ENCODE data around the gene LMTK3.

The LMTK3 gene

DNA sequence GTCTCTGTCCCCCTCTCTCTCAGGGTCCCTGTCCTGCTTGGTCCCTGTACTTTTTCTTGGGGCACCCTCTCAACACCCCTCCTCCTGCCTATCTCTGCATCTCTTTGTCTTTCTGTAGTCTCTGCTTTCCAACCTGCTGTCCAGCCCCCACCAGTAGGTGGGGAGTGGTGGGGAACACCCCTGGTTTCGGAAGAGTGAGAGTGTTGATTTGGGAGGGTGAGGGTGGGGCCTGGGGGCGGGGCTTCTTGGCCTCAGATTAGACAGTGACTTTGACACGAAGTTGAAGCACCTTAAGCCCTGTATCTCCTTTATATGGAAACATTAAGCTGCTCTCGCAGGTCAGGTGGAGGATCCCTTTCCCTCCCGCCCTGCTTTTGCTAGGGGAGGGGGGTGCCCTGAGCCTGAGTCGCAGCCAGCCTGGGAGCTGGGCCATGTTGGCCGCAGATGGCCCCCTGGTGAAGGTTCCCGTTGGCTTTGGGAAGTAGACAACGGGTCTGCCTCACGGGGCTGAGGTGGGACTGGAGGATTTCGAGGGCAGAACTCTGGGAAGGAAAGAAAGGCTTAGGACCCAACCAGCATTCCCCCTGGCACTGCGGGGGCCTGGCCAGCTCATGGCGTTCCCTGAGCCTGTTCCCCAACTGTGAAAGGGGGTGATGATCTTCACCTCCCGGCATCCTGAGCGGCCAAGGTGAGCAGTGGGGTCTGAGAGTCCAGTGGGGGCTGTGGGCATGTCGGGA, 56.3 kb downstream of the LMTK3 start, which contains the start of gene KCNJ14:
TSS of gene KCNJ14 (plus strand) at position 404 of the 737 bp plus-strand sequence. CDS start 6,151 bp downstream, outside the sequence.
- DNase-seq (ENCODE audit: low read depth) = no peak
- no peak within 1 kb of the TSS for H3K4me3 ChIP-seq (ENCODE audit: low read depth, low read length)

DNA sequence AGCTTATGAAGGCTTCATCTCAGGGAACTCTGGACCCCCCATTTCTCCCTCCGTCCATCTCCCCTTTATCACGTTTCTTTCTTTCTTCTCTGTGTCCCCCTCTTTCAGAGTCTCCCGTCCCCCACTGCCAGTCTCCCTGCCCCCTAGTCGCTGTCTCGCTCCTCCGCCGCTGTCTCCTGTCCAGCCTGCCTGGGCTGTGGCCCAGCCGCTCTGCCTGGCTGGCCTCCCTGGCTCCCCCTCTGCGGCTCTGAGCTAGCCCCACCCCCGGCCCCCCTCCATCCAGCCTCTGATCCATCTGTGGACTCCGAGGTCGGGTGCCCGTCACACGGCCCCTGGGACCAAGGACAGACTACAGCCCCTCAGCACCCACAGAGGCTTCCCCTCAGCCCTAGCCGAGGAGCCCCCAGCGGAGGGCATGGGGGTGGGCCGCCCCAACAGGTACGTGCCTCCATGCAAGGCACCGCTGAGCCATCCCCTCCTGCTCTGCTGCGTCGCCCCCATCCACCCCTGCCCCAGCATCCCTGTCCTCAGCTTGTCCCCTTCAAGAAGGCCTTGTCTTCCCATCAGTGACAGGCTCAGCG, 57.4 kb downstream of the LMTK3 start:
- DNase-seq (ENCODE audit: low read depth) = no peak
- no peak overlapping the region for H3K4me3 ChIP-seq (ENCODE audit: low read depth, low read length)

DNA sequence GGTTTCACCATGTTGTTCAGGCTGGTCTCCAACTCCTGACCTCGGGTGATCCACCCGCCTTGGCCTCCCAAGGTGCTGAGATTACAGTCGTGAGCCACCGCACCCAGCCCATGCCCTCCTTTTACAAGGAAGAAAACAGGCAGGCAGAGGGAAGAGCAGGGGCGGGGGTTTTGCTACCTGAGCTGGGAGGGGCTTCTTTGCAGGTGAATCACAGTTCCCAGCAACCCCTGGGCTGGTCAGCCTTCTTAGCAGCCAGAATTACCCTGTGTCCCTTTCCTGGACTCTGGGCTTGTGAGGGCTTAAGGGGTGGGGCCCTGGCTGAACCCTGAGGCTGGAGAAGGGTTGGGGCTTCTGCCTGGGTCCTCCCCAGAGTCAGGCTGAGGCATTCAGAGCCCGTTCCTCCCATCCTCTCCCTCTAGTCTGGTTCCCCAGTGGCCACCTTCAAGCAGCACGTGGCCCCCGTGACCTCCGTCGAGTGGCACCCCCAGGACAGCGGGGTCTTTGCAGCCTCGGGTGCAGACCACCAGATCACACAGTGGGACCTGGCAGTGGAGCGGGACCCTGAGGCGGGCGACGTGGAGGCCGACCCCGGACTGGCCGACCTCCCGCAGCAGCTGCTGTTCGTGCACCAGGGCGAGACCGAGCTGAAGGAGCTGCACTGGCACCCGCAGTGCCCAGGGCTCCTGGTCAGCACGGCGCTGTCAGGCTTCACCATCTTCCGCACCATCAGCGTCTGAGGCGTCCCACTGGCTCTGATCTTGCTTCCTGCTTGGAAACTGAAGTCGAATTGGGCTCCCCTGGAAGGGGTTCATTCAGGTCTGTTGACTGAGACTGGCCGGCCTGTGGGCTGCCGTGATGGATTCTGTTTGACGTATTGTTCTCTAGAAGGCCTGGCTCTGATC, 59.1 kb downstream of the LMTK3 start:
- DNase-seq (ENCODE audit: low read depth) = no peak
- H3K4me3 ChIP-seq (ENCODE audit: low read depth, low read length) = no peak overlapping the region

DNA sequence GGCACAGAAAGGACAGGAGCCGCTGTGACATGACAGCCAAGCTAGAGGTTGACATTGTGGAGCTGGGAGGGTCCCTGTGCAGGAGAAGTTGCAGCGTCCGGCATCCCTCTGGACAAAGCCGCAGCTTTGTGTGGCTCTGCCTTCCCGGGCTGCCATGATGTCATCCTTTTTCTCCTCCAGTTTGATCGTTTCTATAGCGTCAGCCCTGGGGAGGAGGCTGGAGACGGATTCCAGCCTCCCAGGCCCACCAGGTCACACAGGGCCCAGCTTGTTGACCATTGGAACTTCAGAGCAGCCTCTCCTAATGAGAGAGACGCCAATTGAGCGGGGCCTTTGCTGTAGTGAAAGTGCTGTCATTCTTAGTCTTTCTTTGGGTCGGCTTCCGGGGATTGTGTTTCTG, 60.0 kb downstream of the LMTK3 start:
- H3K4me3 ChIP-seq (ENCODE audit: low read depth, low read length) = no peak overlapping the region
- DNase-seq (ENCODE audit: low read depth) = no peak

DNA sequence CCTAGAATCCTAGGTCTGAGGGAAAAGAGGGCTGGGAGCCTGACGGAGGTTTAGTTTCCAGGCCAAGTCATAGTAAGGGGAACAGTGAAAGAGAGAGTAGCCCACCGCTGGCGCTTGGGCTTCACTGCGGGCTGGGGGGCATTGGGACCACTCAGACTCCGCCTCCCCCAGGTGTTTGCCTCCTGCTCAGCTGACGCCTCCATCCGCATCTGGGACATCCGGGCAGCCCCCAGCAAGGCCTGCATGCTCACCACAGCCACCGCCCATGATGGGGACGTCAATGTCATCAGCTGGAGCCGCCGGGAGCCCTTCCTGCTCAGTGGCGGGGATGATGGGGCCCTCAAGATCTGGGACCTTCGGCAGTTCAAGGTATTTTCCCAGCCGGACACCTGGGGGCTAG, 60.8 kb downstream of the LMTK3 start:
- DNase-seq (ENCODE audit: low read depth) = no peak
- no peak overlapping the region for H3K4me3 ChIP-seq (ENCODE audit: low read depth, low read length)

DNA sequence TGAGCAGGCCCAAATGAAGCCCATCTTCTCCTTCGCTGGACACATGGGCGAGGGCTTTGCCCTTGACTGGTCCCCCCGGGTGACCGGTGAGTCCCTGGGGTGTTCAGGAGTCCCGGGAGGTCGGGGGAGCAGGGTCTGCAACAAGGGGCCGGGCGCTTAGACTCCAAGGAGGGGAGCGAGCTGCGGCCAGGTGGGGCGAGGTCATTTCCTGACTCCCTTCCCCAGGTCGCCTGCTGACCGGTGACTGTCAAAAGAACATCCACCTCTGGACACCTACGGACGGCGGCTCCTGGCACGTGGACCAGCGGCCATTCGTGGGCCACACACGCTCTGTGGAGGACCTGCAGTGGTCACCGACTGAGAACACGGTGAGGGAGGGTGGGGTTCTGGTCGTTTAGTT, 61.2 kb downstream of the LMTK3 start:
- DNase-seq (ENCODE audit: low read depth) = no peak
- H3K4me3 ChIP-seq (ENCODE audit: low read depth, low read length) = no peak overlapping the region

DNA sequence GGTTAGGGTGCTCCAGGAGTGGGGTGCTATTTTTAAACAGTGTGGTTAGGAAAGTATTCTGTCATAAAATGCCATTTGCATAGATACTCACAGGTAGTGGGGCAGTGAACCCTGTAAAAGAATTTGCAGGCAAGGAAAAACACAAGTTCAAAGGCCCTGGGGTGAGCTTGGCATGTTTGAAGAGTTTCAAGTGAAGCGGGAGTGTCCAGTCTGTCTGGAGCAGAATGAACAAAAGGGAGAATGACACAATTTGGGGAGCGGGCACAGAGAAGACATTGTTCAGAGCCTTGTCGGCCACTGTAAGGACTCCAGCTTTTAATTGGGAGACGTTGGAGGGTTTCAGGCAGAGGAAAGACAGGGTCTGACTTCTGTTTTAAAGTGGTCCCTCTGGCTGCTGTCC, 63.1 kb downstream of the LMTK3 start:
- H3K4me3 ChIP-seq (ENCODE audit: low read depth, low read length) = no peak overlapping the region
- no peak for DNase-seq (ENCODE audit: low read depth)

DNA sequence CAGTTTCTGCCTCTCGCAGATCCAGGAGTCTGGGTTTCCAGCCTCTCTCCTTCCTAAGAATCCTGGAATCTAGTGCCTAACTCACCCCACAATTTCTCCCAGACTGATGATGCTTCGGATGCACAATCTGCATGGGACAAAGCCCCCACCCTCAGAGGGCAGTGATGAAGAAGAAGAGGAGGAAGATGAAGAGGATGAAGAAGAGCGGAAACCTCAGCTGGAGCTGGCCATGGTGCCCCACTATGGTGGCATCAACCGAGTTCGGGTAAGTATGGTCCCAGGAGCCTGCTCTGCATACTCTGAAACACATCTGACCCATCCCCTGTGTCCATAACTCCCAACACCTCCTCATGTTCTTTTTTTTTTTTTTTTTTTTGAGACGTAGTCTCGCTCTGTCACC, 65.1 kb downstream of the LMTK3 start:
- H3K4me3 ChIP-seq (ENCODE audit: low read depth, low read length) = peak overlapping the region; percentile 89
- DNase-seq (ENCODE audit: low read depth) = no peak

DNA sequence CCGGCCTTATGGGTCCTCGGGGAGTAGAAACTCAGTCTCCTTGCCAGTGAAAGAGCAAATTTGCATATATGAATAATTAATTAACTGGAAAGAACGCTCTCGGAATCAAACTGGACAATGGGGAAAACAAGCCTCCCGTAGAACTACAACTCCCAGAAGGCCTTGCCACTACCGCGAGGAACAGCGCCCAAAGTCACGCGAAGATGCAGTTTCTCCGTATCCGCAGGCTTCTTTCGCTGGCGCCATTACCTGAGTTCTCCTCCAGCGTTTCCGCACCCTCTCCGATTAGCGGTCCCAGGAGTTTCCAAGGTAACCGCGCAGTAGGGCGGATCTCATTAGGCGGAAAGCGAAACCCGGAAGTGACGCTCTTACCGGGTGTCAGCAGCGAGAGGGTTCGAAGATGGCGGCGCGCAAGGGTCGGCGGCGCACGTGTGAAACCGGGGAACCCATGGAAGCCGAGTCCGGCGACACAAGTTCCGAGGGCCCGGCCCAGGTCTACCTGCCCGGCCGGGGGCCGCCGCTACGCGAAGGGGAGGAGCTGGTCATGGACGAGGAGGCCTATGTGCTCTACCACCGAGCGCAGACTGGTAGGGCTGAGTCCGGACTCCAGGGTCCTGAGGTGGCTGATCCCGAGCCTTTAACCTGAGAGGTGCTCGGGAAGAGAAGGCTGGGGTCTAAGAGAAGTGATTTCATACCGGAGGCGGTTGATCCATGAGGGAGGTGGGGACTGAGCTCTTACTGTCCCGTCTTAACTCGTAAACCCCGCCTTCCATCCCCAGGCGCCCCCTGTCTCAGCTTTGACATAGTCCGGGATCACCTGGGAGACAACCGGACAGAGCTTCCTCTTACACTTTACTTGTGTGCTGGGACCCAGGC, 65.8 kb downstream of the LMTK3 start, which contains the start of gene GRWD1:
TSS of gene GRWD1 (plus strand) at position 378 of the 876 bp plus-strand sequence. CDS start at position 401, 23 bp downstream.
- DNase-seq (ENCODE audit: low read depth) = peak; percentile 73
- H3K4me3 ChIP-seq (ENCODE audit: low read depth, low read length) = peak within 1 kb of the TSS; percentile 89

DNA sequence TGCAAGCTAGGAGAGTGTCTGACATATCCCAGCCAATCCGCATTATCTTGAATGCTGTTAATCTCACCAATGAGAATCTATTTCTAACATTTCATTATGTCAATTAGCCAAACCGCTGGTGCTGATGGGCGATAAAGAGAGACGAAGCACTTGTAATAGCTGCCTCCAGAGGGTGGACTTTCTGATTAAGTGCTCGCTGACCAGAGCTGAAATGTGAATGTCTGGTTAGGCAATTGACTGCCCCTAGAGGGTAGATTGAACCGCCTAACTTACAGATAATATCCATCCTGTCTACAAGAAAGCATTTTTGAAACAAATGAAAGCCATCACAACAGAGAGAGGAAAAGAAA, 66.4 kb downstream of the LMTK3 start:
- peak; percentile 85 for DNase-seq (ENCODE audit: low read depth)
- peak overlapping the region; percentile 89 for H3K4me3 ChIP-seq (ENCODE audit: low read depth, low read length)

DNA sequence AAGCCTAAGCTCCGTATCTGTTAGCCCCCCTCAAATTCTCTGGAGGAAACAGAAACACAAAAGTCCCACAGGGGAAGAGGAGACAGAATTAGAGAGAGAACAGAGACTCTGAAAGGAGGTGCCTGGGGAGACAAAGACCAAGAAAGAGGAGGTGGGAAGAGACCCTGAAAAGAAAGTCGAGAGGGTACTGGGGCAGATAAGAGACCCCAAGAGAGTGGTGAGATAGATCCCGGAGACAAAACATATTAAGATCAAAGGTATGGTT, 66.8 kb downstream of the LMTK3 start:
- no peak for DNase-seq (ENCODE audit: low read depth)
- H3K4me3 ChIP-seq (ENCODE audit: low read depth, low read length) = peak overlapping the region; percentile 89

DNA sequence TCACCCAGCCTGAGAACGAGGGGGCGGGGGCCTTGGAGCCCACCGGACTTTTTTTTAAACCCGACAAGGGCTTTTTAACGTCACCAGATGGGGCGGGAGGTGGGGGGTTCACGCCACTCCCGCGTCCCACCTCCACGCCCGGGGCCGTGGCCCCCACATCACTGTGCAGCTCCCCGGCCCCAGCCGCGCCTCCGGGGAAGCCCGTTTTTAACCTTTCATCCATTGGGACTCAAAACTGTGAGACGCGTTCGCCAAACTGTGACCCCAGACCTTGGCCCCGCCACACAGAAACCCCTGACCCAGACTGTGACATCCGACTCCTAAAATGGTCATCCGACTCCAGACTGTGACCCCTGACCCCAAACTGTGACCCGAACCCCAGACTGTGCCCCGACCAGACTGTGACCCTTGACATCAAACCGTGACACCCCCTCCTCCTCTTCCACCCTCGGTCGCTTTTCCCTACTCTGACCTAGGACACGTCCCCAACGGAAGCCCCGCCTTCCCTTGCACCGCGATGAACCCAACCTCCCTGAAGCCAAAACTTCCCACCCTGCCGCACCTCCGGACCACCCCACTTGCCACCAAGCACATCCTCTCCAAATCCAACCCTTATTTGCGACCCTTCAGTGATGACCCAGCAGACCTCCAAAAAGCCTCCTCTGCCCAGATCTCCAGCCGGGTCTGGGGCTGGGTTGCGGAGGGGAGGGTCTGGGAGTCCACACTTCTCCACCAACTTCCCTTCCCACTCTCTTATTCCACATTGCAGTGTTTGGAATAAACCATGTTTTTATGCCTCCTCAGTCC, 67.3 kb downstream of the LMTK3 start:
- DNase-seq (ENCODE audit: low read depth) = no peak
- H3K4me3 ChIP-seq (ENCODE audit: low read depth, low read length) = peak overlapping the region; percentile 89

DNA sequence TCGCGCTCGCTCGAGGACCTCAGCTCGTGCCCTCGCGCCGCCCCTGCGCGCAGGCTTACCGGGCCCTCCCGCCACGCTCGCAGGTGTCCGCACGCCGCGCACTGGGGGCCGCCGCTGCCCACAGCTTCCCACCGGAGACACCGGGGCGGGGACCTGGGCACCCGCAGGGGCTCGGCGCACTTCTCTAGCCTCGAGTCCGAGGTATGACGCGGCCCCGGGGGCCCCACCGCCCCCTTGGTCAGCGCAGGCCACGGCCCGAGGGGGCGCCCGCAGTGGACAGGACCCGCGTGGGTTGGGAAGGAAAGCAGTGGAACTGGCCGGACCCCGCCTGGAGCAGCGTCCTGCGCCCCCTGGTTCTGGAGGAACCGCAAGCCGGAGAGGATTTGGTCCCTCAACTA, 67.9 kb downstream of the LMTK3 start:
- no peak overlapping the region for H3K4me3 ChIP-seq (ENCODE audit: low read depth, low read length)
- no peak for DNase-seq (ENCODE audit: low read depth)

DNA sequence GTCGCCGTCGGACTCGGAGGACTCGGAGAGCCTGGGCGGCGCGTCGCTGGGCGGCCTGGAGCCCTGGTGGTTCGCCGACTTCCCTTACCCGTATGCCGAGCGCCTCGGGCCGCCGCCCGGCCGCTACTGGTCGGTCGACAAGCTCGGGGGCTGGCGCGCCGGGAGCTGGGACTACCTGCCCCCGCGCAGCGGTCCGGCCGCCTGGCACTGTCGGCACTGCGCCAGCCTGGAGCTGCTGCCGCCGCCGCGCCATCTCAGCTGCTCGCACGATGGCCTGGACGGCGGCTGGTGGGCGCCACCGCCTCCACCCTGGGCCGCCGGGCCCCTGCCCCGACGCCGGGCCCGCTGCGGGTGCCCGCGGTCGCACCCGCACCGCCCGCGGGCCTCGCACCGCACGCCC, 68.4 kb downstream of the LMTK3 start:
- DNase-seq (ENCODE audit: low read depth) = no peak
- no peak overlapping the region for H3K4me3 ChIP-seq (ENCODE audit: low read depth, low read length)

DNA sequence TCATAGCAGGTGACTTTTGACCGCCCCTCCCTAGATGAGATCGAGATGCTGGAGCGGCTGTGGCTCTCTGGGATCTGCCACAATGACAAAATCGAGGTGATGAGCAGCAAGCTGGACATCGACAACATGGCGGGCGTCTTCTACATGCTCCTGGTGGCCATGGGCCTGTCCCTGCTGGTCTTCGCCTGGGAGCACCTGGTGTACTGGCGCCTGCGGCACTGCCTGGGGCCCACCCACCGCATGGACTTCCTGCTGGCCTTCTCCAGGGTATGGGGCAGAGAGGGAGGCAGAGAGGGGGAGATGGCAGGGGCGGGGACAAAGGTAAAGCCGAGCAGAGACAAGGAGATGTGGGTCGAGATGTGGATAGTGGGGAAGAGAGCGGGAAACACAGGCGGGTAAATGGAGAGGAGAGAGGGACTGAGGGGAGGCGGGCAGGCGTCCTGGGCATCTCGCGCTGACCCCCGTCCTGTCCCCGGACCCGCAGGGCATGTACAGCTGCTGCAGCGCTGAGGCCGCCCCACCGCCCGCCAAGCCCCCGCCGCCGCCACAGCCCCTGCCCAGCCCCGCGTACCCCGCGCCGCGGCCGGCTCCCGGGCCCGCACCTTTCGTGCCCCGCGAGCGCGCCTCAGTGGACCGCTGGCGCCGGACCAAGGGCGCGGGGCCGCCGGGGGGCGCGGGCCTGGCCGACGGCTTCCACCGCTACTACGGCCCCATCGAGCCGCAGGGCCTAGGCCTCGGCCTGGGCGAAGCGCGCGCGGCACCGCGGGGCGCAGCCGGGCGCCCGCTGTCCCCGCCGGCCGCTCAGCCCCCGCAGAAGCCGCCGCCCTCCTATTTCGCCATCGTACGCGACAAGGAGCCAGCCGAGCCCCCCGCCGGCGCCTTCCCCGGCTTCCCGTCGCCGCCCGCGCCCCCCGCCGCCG, 69.3 kb downstream of the LMTK3 start:
- DNase-seq (ENCODE audit: low read depth) = no peak
- H3K4me3 ChIP-seq (ENCODE audit: low read depth, low read length) = no peak overlapping the region

DNA sequence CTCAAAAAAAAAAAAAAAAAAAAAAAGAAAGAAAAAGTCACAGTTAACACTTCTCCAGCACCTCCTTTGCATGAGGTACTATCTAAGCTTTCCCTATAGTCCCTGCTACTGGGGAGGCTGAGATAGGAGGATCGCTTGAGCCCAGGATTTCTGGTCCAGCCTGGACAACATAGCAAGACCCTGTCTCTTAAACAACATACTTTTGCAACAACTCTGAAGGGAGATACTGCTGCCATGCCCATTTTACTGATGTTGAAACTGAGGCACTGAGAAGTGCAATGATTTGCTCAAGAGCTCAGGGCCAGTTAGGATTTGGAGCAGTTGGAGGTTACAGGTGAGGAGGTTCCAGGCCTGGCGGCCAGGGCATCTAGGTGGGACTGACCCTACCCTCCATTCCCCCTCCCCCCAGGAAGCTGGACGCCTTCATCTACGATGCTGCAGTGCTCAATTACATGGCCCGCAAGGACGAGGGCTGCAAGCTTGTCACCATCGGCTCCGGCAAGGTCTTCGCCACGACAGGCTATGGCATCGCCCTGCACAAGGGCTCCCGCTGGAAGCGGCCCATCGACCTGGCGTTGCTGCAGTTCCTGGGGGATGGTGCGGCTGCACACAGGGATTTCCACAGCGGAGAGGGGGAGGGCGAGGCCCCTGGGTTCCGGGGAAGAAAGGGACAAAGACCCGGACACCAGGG, 70.1 kb downstream of the LMTK3 start:
- H3K4me3 ChIP-seq (ENCODE audit: low read depth, low read length) = no peak overlapping the region
- no peak for DNase-seq (ENCODE audit: low read depth)

DNA sequence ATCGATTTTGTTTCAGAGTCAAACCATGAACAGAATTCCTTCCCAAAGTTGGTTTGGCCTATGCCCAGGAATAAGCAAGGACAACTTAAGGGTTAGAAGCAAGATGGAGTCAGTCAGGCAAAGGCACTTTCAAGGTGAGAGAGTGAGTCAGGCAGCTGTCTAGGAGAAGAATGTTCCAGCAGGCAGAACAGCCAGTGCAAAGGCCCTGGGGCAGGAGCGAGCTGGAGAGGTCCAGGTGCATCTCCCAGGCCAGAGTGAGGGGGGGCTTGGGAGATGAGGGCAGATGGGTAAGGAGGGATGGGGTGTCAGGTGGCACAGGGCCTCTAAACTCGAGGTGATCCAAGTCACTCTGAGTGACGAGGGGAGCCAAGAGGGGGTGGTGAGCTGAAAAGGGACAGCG, 75.0 kb downstream of the LMTK3 start:
- H3K4me3 ChIP-seq (ENCODE audit: low read depth, low read length) = no peak overlapping the region
- no peak for DNase-seq (ENCODE audit: low read depth)
